NCI-H1105 (cell line): ENCODE measurements around the gene ISYNA1.

Experiments
- DNase-seq: peaks from one replicate; lab custom pipeline; 2025; lab: John Stamatoyannopoulos, UW

Gene ISYNA1

DNA sequence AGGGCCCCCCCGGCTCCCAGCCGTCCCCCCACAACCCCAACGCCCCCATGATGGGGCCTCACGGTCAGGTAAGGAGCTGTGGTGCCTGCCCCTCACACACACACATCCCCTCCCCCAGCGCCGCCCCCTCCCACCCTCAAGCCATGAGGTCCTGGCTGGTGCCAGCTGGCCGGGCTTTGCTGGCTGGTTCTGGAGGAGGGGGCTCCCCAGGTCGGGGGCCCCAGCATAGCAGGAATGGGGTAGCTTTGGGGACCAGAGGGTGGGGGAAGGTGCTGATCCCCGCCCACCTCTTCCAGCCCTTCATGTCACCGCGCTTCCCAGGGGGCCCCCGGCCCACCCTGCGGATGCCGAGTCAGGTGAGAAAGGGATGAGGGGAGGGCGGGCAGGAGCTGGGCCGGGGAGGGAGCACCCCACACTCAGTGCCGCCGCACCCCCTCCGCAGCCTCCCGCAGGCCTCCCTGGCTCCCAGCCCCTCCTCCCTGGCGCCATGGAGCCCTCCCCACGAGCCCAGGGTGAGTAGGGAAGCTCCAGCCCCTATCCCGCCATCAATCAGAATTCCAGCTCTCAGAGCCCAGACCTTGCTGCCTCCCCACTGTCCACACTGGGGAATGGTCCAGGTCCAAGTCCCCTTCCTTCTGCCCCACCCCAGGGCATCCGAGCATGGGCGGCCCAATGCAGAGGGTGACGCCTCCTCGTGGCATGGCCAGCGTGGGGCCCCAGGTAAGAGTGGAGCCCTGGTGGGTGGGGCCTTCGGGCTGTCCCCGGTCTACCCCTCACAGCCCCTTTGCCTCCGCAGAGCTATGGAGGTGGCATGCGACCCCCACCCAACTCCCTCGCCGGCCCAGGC is 6.4 kb downstream of the ISYNA1 start:
- DNase-seq, result no peak

- DNase-seq, result no peak
Observed at GRCh38 chr19:18430417-18431144, 7.4 kb downstream of the ISYNA1 start.

DNA sequence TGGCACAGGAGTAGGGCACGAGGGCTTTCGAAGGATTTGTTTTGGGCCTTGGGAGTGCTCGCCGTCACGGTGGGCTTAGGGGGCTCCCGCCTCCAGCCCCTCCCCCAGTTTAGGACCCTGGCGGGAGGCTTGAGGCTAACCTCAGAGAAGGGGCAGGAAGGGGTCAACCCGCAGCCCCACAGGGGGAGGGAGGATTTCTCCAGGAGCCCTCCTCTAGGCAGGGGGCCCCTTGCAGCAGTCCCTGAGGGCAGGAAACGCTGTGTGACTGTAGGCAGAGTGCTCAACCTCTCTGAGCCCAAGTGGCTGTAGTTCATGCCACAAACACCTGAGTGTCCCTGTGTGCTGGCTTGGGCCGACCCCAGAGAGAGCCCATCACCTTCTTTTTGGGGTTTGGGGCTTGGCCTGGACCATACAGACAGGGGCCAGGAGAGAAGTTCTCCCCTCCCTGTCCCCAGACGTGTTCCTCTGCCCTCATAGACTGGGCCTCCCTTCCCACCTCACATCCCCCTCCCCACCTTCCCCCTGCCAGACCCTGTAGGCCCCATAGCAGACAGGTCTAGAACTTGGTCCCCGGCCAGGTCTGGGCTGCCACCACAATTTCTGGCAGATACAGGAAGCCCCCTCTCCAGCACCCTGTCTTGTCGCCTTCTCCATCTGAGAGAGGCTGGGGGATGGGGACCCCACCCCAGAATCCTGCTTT is 8.1 kb downstream of the ISYNA1 start:
- no peak for DNase-seq

- DNase-seq, result peak; percentile 88
Observed at GRCh38 chr19:18428787-18429674, 8.9 kb downstream of the ISYNA1 start.

DNA sequence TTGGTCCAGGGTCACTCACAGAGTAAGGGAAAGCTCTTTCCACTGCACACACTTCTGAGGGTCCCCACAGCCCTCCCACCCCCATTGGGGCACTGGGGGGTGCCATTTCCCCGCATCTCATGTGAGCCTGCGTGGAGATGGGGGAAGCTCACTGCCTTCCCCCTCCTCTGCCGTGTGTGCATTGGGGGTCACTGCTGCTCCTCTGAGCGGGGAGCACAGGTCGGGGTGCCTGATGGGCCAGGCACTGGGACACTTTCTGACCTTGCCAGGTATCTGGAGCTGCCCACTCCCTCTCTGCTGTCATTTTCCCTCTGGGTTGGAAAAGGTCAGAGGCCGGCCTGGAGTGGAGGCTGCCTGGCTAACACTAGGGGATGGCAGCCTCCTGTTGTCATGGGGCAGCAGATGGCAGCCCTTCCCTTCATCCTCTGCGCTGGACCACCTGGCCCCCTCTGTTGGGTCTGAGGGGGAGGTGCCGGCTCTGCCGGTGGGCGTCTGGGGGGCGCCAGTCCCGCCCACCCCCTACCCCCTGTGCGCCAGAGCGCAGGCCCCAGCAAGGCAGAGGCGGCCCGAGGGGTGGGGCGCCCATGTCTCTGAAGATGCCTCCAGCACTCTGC is 9.7 kb downstream of the ISYNA1 start:
- DNase-seq, result no peak

DNA sequence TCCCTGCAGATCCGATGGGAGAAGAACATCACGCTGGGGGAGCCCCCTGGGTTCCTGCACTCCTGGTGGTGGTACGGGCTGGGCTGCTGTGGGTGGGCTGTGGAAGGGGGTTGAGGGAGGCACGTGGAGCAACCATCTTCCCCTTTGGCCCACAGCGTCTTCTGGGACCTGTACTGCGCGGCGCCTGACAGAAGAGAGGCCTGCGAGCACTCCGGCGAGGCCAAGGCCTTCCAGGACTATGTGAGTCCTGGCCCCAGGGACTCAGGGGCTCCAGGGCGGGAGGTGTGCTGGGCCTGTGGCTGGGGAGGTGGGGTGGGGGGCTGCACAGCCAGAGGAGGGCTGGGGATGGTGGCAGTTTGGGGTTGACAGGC is 10.2 kb downstream of the ISYNA1 start:
- no peak for DNase-seq

GRCh38 chr19:18427080-18427742 is 10.7 kb downstream of the ISYNA1 start:
- DNase-seq, result no peak

DNA sequence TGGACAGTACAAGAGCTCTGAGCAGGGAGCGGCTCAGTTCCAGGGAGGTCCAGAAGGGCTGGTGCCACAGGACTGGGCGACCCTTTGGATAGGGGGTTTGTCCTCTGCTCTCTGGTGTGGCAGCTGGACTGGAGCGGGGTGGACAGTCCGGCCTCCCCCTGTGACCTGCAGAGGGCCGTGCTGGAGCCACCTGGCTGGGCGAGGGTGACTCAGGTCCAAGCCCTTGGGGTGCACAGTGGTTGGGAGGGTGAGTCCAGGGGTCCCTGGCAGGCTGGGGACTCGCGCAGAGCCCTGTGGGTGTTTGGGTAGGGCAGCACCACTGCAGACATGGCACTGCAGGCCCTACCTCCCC is 11.5 kb downstream of the ISYNA1 start:
- DNase-seq, result no peak

GRCh38 chr19:18425515-18426415 is 12.2 kb downstream of the ISYNA1 start:
- DNase-seq, result no peak

DNA sequence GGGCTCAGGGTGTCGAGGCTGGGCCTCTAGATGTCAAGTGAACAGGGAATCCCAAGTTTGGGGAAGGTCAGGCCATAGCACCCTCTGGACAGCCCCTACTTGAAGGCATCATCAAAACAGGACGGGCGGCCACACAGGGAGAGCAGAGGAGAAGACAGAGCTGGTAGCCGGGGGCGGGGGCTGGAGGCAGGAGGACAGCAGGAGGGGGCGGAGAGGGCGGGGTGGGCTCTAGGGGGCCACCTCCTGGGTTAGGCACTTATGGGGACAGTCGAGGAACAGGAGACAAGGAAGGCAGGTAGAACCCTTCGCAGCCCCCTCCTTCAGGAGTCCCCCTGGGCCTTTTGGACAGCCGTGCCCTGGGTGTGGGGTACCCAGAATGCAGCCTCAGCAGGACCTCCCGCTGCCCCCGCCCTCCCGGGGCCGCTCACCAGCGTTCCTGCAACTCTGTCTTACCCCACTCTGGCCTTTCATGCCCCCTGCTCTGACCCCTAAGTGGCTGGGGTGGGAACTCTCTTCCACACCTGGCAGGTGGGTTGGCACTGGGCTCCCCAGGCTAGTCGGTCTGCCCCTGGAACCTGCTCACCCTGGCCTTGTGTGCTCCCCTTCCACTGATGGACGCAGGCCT is 12.9 kb downstream of the ISYNA1 start:
- DNase-seq, result no peak

GRCh38 chr19:18424122-18424889 is 13.6 kb downstream of the ISYNA1 start:
- DNase-seq, result no peak

DNA sequence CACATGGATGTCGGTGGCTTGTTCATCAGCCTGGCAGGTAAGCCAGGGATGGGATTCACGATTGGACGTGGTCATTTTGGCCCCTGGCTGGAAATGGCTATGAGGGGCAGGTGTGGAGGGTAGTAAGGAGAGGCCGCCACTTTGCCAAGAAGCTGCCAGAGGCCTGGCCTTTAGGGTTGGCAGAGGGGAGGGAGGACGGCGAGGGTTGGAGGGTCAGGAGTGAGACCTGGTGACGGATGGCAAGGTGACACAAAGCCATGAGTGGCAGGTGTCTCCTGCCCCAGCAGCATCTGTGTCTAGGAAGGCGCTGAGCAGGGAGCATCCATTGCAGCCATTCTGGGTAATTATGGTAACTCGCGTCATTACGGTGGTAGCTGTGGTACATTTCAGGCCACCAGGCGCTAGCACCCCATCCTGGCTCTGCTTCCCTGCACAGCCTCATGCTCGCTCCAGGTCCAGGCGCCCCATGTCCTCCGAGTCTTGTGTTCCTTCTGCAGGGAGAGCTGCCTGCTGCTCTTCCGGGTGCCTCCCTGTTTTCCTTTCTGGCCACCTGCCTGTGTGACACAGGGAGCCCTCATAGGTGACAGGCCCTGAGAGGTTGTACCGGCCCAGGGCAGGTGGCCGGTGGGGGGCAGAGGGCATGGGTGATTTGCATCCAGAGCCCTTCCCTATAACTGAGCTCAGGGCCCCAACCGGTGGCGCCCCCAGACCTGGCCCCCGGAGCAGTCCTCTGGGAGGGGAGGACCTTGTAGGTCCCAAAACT is 14.5 kb downstream of the ISYNA1 start:
- DNase-seq, result no peak

DNA sequence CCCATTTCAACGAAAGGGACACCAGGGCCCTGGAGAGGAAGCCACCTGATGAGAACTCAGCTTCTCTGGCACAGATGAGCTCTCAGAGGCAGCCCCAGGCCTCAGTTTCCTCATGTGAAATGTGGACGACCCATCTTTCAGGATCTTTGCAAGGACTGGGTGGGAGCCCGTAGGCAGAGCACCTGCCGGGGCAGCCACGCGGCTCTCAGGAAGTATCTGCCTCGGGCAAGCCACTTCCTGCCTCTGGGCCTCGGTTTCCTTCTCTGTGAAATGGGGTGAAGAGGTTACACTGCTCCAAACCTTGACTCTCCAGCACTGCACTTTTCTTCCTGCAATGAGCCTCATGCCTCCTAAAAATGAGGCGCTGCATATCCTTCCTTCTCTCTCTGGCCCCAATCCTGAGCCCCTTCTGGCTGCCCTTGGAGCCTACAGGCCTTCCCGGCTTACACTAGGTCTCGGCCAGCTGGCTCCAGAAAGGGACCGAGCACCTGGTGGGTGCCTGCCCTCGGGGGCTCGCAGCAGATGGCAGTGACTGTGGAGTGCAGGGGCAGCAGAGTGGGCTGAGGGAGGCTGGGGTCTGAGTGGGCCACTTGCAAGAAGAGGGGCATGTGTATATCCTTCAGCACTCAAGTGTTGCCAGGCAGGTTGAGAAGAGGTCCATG is 15.3 kb downstream of the ISYNA1 start:
- no peak for DNase-seq

DNA sequence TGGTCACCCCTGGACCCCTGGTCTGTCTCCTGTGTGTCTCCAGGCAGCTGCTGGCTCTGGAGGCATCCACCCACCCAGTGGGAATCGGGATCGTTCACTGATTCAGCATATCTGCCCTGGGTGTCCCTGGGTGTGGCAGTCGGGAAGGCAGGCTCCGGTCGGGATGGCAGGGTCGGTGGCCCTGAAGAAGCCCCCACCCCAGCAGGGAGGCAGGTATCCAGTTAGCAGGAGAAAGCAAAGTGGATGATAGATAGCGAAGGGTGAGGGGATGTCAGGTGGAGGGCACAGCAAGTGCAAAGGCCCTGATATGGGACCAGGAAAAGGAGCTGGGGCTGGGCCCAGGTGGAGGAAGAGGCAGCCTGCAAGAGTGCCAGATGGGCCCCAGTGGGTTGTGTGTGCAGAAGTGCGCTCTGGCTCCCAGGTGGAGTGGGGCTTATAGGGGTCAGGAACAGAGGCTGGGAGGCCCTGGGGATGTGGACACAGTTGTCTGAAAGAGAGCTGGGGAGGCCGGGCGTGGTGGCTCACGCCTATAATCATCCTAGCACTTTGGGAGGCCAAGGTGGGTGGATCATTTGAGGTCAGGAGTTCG is 16.5 kb downstream of the ISYNA1 start:
- no peak for DNase-seq

- no peak for DNase-seq
Observed at GRCh38 chr19:18420930-18421329, 17.0 kb downstream of the ISYNA1 start.

GRCh38 chr19:18419699-18420460 is 18.1 kb downstream of the ISYNA1 start:
- DNase-seq, result no peak
